ENCODE data around the gene UBL5.

The UBL5 gene

DNA sequence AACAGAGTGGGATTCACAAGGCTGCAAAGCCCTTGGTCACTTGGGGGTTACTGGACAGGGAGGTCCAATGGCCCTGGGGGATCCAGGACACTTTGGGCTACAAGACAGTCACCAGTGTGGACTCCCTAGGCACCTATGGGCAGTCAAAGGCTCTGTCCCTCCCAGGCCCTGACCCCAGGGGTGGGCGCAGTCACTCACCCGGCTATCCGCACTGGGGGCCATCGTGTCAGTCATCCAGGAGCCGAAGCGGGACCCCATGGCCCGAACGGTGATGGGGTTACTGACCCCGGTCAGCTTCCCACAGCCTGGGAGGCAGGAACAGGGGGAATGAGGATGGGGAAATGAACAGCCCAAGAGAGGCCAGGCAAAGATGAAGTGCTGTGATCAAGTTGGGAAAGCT is 28.9 kb downstream of the UBL5 start:
- H3K4me3 ChIP-seq (ENCODE audit: control insufficient read depth, low read depth, low read length), result no peak overlapping the region
- no peak for DNase-seq (ENCODE audit: low read depth)
- TF ChIP-seq CTCF (conservative IDR thresholded peaks at IDR 0.05; ENCODE audit: control insufficient read depth, insufficient read depth, low read depth, low read length), result no peak

GRCh38 chr19:9857076-9857721 is 29.5 kb downstream of the UBL5 start:
- DNase-seq (ENCODE audit: low read depth), result no peak
- H3K4me3 ChIP-seq (ENCODE audit: control insufficient read depth, low read depth, low read length), result no peak overlapping the region
- no peak for TF ChIP-seq CTCF (conservative IDR thresholded peaks at IDR 0.05; ENCODE audit: control insufficient read depth, insufficient read depth, low read depth, low read length)

DNA sequence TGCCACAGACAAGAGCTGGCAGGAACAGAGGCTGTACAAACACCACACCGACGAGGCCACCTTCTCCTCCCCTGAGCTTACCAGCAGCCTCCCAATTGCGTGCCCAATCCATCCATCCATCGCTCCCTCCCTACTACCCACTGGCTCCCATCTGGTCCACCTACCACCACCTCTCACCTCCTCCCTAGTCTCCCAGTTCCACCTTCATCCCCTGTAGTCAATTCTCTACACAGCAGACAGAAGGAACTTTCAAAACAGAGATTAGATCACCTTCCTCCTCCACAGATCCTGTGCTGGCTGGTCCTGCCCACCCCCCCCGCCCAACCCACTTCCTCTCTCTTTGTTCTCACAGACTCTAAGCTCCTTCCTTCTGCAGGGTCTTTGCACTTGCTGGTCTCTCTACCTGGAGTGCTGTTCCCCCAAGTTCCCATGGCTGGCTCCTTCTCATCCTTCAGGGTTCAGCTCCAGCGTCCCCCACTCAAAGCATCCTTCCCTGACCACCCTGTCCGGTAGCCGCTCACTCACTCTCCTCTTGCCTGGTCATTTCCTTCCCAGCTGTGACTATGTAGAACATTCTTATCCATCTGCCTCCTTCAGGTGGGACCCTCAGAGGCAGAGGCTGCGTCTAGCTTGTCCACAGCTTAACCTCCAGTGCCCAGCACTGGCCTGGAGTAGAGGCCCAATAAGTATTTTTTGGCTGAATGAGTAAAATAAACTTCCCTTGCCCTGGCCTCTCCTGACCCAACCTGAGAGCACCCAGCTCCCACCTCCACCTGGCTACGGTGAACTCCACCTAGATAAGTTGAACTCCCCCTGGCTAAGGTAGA is 30.4 kb downstream of the UBL5 start:
- no peak for TF ChIP-seq CTCF (conservative IDR thresholded peaks at IDR 0.05; ENCODE audit: control insufficient read depth, insufficient read depth, low read depth, low read length)
- no peak for DNase-seq (ENCODE audit: low read depth)
- no peak overlapping the region for H3K4me3 ChIP-seq (ENCODE audit: control insufficient read depth, low read depth, low read length)

DNA sequence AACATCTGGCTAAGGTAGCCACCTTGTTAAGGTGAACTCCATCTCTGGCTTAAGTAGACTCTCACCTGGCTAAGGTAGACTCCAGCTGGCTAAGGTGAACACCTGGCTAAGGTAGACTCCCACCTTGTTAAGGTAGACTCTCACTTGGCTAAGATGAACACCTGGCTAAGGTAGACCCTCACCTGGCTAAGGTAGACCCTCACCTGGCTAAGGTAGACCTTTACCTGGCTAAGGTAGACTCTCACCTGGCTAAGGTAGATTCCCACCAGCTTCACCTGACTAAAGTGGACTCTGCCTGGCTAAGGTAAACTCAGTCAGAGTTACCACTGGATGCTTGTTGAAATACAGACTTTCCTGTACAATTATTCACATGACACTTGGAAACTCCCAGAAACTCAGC is 31.0 kb downstream of the UBL5 start:
- no peak overlapping the region for H3K4me3 ChIP-seq (ENCODE audit: control insufficient read depth, low read depth, low read length)
- DNase-seq (ENCODE audit: low read depth), result no peak
- TF ChIP-seq CTCF (conservative IDR thresholded peaks at IDR 0.05; ENCODE audit: control insufficient read depth, insufficient read depth, low read depth, low read length), result no peak

GRCh38 chr19:9860407-9860806 is 32.7 kb downstream of the UBL5 start:
- DNase-seq (ENCODE audit: low read depth), result no peak
- no peak overlapping the region for H3K4me3 ChIP-seq (ENCODE audit: control insufficient read depth, low read depth, low read length)
- no peak for TF ChIP-seq CTCF (conservative IDR thresholded peaks at IDR 0.05; ENCODE audit: control insufficient read depth, insufficient read depth, low read depth, low read length)

DNA sequence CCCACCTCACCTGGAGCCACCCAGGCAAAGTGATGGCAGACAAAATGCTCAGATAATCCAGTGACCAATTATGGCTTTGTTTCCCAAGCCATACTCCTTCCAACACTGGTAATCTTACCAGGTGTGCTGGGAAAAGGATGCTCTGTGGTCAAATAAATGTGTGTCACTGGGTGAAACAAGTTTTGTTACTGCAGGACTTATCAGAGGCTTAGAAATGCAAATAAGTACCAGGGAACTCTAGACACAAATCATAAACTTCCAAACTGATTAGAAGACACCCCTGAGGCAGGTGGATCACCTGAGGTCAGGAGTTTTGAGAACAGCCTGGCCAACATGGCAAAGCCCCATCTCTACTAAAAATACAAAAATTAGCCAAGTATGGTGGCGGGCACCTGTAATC is 33.8 kb downstream of the UBL5 start:
- no peak for DNase-seq (ENCODE audit: low read depth)
- no peak overlapping the region for H3K4me3 ChIP-seq (ENCODE audit: control insufficient read depth, low read depth, low read length)
- no peak for TF ChIP-seq CTCF (conservative IDR thresholded peaks at IDR 0.05; ENCODE audit: control insufficient read depth, insufficient read depth, low read depth, low read length)

All from fibroblast of mammary gland (primary cell).